Tongue (tissue), 2 donors: ENCODE results near the gene NRXN3. TPM values are rescaled to one million over a fixed set of nuclear protein-coding genes. Genes with fewer than 3 reads are reported as not detected.
"Not testable (repeated sequence)": the region's sequence is repeated elsewhere in the genome, so short reads cannot be mapped to it uniquely, and the experiment has no call there.

Source experiments
- DNase-seq: peaks from one replicate; pipeline ENCODE4 v3.0.0-alpha.2; 2015
- total RNA-seq: library from RNA; depleted of rRNA; stranded (reverse); fragments of >200 nt; gene quantifications from one replicate; pipeline ENCODE4 v1.2.3, GENCODE V29; 2014

NRXN3 gene
- total RNA-seq, 1 donor from 2014 or later: 2.9 TPM

DNA sequence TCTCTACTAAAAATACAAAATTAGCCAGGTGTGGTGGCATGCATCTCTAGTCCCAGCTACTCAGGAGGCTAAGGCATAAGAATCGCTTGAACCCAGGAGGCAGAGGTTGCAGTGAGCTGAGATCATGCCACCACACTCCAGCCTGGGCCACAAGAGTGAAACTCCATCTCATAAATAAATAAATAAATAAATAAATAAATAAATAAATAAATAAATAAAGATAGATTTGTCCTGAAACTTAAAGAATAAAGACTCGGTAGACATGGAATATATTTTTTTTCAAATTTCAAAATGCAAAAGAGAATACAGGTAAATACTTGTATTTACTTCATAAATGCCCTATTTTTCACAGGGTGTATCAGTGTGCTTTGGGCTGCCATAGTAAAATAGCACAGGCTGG, 317.4 kb downstream of the NRXN3 start:
- not testable (repeated sequence) for DNase-seq

- DNase-seq: no peak
These were observed 318.8 kb downstream of the NRXN3 start for GRCh38 chr14:78488938-78489337.

- no peak for DNase-seq
These were observed 320.9 kb downstream of the NRXN3 start for GRCh38 chr14:78491048-78491447.

- no peak for DNase-seq
These were observed 328.0 kb downstream of the NRXN3 start for GRCh38 chr14:78498062-78498595.

DNA sequence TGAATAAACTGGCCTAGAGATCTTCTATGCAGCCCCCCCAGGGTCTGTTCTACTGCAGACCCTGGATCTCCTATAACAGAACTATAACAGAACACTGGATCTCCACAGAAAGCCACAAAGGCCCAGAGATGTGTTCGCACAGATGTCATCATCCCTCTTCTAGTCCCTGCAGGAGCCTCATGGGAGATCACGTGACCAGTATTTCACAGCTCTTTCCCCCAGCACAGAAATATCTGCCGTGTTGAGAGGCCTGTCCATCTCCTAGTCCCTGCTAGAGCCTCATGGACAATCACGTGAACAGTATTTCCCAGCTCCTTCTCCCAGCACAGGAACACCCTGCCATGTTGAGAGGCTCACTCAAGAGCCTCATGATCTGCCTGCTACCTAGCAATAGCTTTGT, 331.7 kb downstream of the NRXN3 start:
- no peak for DNase-seq

- DNase-seq: no peak
These were observed 337.9 kb downstream of the NRXN3 start for GRCh38 chr14:78508023-78508422.

DNA sequence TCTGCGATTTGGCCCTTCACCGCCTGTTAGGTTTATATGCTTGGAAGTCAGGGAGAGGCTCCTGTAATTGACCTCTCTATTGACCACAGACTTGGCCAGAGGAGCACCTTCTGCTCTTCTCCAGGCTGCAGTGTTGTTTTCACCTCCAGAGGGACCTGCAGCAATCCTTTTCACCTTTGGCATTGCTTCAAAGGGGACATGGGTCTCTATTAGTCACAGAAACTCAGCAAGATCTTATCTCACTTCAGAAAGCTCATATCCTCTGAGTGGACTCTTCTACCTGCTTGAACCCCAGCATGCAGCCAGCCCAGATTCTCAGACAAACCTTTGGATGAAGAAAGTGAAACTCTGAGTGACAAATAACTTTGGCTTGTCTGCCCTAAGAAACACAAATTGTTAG, 339.3 kb downstream of the NRXN3 start:
- DNase-seq: no peak

DNA sequence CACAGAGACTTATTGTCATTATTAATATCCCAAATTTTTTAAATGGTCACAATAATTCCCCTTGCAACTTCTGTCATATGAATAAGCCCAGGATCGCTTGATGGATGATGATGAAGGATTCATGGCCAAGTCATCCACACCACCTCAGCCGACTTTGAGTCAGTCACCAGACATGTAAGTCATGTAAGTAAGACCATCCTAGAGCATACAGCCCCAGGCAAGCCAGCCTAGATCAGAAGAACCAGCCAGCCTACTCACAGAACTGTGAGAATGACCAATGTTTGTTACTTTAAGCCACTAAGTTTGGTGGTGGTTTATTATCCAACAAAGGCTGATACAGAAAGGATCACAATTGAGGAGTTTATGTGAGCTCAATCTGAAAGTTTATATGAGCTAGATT, 341.8 kb downstream of the NRXN3 start:
- no peak for DNase-seq

- peak; percentile 71 for DNase-seq
These were observed 349.7 kb downstream of the NRXN3 start for GRCh38 chr14:78519863-78520262.

GRCh38 chr14:78524196-78524595, 354.0 kb downstream of the NRXN3 start:
- DNase-seq: no peak

GRCh38 chr14:78524766-78525165, 354.6 kb downstream of the NRXN3 start:
- no peak for DNase-seq

DNA sequence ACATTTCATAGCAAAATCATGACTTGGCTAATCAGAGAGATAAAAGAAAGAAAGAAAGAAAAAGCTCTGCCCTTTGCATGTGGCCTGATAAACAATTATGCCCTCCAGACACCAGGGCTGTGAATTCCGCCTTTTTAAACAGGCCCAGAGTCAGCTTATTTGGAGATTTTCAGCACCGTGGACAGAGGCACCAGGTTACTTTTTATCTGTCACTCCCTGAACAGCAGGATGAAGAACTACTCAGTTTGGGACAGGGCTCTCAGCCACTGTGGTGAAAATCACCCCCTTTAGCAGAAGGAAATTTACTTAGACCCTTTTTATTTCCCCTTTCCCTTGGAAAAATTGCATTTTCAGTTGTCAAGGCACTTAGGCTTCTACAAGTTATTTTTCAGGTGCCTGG, 359.9 kb downstream of the NRXN3 start:
- peak; percentile 70 for DNase-seq

DNA sequence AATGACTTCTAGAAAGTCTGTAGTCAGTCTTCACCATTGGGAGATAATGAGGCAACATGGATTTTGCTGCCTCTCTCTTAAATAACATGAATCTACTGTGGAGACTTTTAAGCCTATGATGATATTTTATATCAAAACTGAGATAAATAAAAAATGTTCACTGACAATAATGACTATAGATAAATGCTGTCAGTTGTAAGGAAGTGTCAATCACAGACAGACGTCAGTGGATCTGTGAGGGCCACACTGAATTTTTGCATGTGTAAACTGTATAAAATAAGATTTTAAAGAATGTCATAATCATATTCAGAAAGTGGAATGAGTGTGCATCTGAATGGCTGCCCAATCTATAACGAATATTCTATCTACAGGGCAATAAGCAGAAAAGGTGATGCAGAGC, 364.0 kb downstream of the NRXN3 start:
- no peak for DNase-seq

DNA sequence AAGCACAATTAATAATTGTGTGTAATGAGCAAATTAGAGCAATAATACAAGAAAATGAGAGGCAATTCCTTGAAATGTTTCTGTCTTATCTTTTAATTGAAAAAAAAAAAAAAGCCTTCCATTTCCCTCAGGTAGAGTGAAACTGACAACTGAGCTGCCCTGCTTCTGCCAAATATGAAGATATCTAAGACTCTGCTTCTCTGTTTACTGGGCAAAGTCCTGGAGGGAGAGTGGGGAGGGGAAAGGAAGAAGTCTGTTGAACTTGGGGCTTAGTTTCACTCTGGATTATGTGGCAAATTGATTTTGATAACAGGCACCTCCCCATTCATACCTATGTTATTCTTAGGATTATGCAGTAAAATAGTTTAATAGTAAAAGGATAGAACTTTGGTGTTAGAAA, 364.9 kb downstream of the NRXN3 start:
- no peak for DNase-seq

DNA sequence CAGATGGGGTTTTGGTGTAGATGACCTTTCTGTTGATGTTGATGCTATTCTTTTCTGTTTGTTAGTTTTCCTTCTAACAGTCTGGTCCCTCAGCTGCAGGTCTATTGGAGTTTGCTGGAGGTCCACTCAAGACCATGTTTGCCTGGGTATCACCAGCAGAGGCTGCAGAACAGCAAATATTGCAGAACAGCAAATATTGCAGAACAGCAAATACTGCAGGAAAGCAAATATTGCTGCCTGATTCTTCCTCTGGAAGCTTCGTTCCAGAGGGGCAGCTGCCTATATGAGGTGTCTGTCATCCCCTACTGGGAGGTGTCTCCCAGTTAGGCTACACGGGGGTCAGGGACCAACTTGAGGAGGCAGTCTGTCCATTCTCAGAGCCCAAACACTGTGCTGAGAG, 371.6 kb downstream of the NRXN3 start:
- not testable (repeated sequence) for DNase-seq

DNA sequence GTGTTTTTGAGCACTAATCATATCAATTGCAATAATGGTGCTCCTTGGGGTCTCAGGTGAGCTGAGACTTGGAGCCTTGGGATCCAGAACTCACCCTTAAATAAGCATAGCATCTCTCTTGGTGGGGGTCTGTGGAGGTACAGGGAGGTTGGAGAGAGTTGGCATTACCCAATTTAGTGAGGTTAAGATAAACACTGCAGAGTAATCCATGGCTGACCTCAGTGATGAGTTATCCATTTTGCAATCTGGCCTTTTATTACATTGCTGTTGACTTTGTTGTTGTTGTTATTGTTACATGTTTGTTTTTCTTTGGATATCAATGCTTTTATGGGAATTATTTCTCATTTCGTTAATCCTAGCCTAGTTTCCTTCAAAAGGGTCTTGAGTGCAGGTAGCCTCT, 373.3 kb downstream of the NRXN3 start:
- DNase-seq: no peak

- DNase-seq: no peak
These were observed 390.9 kb downstream of the NRXN3 start for GRCh38 chr14:78561074-78561473.

DNA sequence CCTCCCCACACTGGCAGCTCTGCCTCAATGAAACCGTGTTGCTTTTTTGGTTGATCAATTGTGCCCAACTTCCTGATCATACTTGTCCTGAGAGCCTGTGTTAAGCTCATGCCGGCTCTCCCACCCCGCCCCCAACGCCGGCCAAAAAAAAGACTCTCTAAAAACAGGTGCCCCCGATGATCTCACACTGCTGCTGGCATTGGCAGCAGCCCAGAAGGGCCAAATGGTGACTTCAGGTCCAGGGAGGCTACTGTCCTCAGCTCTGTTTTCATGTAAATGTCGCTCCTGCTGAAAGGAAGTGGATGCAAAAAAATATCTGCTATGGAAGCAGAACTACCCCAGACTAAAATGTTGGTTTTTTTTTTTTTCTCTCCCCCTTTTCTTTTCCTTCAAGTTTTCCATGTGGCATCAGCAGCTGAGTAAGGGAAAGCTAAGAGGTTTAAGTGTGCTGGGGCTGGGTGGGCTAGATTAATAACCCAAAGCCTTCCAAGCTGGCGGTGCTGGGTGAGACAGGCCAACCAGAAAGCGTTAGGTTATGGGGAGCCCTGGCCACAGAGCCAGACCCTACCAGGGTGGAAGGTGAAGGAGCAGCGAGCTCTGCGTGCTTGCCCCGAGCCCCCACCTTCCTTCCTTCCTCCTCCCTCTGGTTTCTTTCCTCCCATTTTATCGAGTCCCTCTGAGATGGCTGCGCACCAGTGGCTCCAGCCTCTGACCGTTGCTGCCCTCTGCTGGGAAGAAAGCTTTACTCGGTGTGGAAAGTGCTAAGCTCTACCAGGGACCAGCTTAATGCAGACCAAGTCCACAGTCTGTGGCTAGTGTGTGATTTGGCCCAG, 396.1 kb downstream of the NRXN3 start:
- peak; percentile 90 for DNase-seq

- no peak for DNase-seq
These were observed 396.6 kb downstream of the NRXN3 start for GRCh38 chr14:78566859-78567172.

- no peak for DNase-seq
These were observed 397.2 kb downstream of the NRXN3 start for GRCh38 chr14:78567343-78567742.

GRCh38 chr14:78573736-78574135, 403.6 kb downstream of the NRXN3 start:
- DNase-seq: not testable (repeated sequence)

- DNase-seq: no peak
These were observed 406.4 kb downstream of the NRXN3 start for GRCh38 chr14:78576437-78577166.

GRCh38 chr14:78581229-78581628, 411.1 kb downstream of the NRXN3 start:
- no peak for DNase-seq

GRCh38 chr14:78586681-78587080, 416.5 kb downstream of the NRXN3 start:
- DNase-seq: no peak
